NCI-H526 (cell line): ENCODE results near the gene LYSMD3.

ENCODE experiments used
- DNase-seq, 2 experiments: peaks; one replicate each; lab custom pipeline; 2025; lab: John Stamatoyannopoulos, UW

The LYSMD3 gene

DNA sequence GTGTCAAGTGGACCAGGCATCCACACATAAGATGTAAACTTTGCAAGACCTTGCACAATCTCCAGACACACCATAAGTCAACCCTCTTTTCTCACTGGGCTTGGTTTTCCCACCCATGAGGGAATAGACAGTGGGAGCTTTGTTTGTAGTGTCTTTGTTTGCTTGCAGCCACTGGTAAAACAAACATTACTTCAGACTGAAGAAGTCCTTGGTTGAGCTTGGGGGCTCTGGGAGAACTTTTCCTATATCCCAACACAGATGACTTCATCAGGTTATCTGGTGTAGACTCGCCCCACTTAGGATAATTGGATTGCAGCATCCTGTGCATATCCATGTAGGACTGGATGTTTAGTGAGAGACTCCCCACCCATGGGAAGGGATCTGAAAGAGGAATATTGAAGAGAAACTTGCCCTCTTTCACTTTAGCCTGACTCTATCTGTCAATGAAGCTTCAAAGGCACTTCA lies 17.7 kb upstream of the LYSMD3 start:
- no peak for DNase-seq

DNA sequence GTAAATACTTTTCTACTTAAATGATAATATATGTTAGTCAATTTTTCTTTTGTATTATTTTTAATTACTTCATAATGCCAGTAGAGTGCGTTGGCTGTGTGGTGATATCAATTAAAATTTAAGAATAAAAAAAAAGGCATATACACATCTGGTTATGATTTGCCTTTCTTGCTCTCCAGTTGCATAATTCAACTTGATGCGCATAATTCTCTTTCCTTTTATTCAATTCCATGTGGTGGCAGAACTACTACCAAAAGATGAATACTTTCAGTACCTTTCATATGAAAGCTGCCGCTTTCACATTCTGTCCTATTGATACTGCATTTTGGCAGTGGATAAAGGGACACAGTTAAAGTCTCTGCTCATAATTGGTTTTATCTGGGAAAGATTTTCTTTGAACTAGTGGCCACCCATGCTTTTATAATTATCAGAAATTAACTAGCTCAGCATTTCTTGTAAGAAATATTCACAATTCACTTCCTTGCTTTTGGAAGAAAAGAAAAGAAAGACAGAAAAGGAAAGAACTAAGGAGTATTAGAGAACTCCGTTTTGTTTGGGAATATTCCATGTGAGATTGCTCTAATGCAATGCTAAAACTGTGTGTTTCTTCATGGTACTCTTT lies 16.9 kb upstream of the LYSMD3 start:
- no peak for DNase-seq

DNA sequence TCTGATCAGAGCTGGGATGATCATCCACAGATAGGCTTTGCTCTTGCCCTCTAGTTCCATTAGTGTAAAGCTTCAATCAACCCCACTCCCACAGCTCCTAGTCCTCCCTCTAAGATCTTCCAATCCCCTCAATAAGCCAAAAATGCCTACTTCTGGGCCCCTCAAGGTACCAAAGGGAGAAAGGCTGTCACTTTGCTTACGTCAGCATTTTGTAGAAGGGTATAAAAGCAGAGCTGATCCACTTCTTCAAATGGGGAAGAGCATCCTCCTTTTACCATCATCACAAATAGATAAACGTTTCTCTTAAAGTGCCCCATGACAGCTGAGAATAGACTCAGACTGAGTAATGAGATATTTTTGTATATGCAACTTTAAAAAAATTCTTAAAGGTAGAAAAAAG lies 16.1 kb upstream of the LYSMD3 start:
- no peak for DNase-seq

DNA sequence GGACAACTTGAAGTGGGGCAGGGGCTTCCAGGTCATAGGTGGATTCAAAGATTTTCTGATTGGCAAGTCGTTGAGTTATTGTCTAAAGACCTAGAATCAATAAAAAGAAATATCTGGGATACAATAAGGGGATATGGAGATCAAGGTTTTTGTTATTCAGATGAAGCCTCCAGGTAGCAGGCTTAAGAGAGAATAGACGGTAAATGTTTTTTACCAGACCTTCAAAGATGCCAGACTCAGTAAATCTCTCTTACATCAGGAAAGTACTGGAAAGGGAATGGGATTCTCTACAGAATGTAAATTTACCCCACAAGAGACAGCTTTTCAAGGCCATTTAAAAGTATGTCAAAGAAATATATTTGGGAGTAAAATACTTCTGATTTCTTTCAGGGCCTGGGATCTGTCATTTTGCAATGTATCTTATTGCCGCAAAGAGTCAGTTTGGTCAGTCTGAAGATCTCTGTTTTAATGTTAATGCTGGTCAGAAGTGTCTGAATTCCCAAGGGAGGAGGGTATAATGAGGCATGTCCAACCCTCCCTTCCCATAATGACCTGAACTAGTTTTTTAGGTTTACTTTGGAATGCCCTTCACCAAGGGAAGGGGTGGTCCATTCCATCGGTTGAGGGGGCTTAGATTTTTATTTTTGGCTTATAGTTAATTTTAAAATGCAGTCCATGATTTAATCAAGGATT lies 13.6 kb upstream of the LYSMD3 start:
- no peak for DNase-seq

DNA sequence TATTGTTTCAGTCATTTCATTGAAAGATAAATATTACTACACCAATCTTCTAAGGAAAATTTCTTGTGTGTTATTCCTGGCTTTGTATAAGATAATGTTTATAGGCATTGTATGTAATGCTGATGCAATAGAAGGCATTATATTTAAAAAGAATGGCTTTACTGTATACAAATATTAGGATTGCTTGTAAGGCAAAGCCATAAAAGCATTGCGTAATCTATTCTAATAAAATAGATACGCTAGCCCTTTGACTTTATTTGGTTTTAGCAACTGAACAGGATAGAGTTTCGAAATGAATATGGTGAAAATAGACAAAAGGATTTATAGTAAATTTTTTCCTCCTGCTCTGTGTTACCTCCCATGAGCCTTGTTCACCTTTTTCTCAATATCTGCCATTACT lies 5.5 kb upstream of the LYSMD3 start:
- DNase-seq: no peak

DNA sequence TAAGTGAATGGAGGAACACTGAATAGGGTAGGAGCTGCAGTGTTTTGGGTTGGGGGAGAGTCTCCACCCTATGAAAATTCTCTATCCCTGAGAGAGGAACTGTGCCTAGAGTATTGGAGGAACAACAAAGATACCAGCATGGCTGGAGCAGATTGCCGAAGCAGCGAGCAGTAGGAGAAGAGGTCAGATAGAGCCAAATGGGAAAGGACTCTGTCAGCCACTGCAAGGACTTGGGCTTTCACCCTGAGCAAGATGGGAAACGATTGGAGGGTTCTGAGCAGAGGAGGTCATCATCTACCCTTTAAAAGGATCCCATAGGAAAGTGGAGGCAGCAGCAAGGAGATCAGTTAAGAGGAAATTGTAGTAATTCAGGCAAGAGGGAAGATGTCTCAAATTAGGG lies 4.4 kb upstream of the LYSMD3 start:
- DNase-seq: no peak

DNA sequence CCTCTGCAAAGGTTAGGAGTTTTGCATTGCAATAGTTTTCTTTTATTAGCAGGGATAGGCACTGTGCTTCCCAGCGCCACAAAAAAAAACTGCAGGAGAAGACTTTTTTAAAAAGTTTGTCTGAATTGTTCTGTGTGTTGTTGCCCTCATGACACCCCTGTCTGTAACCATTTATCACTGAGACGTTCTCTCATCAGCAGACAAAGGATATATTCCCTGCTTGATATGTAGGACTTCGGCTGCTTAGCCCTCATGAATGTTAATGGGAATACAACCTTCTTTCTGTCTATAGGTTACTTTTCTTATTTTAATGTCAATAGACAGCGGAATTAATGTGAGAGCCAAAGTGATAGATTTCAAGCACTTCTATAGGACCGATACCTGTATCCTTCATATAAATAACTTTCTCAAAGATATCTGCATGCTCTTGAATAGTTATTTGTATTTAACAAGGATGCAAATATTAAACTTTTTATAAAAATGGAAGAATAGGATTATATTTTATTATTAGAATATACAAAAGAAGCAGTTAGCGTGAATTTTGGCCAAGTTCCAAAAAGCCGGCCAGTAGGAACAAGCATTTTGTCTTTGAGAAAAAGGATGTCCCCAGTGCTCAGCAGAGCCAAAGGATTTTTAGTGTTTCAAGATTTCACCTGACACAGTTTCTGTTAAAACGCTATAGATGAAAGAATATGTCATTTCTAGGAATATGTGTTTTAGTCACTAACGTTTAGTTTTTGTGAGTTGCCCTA lies 1.5 kb upstream of the LYSMD3 start:
- DNase-seq: no peak

DNA sequence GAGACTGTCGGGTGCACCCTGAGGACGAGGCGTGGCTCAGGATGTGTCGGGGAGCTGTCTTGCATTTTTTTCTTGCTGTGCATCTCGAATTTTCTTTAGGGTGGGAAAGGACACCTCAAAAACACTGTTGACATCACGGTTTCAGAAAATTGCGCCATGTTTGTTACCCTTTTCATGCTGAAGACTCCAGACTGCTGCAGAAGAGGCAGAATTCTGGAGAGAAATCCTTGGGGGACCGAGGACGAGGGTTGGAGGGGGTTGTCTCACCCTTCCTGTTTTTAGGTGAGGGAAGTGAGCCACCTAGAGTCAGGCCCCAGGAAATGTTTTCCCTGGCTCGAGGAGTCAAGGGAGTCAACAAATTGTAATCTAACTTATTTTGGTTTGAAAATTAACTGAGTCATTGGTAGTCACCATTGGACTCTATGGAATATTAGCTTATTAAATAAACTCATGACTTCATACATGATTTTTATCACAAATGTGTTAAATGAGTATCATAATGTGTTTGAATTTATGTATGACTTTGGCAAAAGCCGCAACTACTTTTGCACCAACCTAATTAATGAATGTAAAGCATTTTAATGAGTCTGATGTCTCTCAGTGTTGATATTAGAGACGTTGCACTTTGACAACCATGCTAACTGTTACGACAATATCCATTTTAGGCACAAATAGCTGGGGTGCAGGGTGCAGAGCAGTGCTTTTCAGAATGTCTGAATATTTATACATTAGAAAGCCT lies 724 bp upstream of the LYSMD3 start:
- peak; percentile 50 to 72 for DNase-seq

DNA sequence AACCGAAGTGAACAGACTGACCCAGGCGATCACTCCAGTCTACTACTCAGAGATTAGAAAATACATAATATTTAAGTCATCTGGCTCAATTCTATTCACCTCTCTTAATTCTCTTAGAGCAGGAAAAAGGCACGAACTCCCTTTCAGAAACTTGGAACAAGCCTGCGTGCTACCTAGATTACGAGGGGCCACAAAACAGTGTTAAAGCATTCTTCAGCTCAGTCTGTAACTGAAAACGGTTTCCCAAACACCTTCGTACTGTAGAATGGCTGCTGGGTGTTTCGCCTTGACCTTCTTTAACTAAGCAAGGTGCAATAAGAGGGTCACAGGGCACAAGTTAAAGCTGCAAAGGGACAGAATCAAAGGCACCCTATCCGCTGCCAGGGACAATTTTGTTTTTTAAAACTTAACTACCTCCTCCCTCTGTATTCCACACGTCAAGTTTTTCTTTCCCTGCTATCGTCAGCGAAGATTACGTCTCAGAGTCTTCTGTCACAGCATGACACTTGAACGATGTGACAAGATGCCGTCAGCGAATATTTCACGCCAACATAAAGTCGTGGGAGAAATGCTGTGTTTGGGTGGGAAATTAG lies 687 bp downstream of the LYSMD3 start:
- DNase-seq: peak in 1 of 2 experiments; percentile 13

DNA sequence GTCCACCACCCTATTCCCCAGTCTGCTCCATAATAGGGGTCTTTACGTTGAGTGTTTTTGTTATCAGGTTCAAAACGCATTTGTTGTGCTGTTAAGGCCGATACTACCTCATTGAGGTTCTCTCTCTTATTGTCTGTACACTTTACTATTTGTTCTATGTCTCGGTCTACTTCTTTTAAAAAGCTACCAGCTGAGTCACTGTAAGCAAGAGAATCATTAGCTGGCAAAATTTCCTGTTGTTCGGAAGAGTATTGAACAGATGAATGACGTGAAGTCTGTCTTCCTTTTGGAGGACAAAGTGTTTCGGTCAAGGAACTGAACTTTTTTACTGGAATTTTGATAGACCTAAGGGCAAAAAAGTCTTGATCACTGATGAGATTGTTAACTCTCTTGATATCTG lies 10.3 kb downstream of the LYSMD3 start:
- no peak for DNase-seq

DNA sequence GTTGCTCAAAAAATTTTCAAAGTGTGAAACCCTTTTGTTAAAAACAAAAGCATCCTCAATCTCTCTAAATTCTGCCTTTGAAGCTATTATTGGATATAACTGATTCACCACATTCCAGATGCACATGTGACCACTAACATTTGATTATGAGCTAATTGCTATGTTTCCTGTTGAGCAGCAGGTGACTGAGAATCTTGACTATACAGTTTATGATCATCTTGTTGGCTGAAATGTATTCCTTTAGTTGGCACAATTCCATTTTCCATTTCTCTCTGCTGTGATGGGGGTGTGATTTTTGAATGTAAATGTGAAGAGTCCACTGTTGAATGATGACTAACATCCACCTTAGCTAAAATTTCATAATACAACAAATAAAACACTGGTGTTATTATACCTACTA lies 10.7 kb downstream of the LYSMD3 start:
- no peak for DNase-seq

DNA sequence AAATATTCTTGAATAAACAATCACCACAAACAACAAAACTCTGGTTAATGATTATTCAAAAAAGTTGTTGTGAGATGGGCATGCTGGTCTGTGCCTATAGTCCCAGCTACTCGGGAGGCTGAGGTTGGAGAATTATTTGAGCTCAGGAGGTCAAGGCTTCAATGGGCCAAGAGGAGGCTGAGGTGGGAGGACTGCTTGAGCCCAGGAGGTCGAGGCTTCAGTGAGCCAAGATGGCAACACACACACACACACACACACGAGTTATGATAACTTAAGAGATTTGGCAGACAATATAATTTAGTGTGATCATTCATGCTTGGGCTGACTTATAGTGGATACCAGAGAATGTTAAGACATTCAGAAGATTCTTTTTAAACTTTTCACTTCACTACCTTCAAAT lies 14.9 kb downstream of the LYSMD3 start:
- no peak for DNase-seq

DNA sequence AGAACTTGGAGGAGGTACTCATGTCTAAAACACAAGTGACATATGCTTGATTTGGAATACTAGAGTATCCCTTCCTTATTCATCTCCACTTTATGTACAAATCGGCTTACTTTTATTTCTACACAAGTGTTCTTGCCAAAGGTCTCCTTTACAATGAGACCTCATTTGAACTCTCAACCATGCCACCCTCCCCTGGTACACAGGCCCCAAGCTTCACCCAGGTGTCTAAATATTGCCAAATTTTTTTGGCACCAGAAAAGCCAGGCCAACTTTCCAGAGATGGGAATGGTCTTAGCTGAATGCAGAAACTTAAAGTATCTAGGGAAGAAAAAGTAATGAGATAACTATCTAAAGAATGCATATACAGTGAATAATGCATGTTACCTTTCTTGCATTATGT lies 18.9 kb downstream of the LYSMD3 start:
- DNase-seq: no peak

DNA sequence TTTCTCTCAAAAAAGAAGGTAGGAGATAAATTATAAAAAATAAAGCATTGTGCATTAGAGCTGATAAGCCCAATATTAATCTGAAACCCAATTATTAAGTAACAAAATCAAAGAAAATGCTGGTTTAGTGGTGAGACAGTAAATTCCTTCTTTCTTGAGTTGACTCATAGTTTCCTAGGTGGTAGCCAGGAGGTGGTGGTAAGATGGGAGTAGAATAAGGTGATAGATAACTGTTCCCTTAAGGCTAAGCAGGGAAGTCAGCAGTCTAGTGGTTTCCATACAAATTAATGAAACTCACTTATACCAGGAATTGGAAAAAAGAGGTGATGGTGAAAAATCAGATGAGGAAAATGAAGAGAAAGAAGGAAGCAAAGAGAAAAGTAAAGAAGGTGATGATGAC lies 23.2 kb downstream of the LYSMD3 start:
- DNase-seq: no peak

DNA sequence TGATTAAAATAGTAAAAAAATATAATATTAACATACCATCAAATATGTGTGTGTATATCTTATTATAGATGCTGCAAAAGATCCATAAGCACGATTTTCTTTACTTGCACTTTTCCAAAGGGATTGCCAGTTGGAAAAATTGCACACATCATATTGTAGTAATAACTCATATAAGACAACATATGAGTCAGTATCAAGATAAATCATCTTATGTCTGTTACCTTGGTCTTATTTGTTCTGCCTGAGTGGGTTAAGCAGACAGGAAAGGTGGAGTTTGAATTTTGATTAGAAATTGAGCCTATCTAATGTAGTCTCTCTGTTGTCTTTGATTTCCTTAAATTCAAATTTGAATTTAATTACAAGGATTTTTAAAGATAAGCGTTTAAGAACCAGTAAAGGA lies 24.6 kb downstream of the LYSMD3 start:
- DNase-seq: peak in 1 of 2 experiments; percentile 6

DNA sequence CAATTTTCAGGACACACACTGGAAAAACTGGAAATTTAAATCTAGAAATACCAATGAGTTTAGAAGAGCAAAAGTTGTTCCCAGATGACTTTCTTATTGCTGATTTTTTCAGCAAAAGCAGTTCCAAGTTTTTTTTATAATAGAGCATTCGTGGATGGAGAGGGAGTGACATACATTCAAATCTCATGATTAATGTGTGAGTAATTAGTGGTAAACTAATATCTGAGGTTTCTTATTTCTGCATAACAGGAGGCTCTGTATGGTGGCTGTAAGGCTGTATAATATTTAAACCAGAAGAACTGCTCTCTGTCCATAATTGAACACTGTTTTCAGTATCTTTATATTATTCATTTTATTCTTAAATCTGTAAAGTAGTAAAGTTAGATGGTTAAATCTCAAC lies 25.8 kb downstream of the LYSMD3 start:
- DNase-seq: no peak

DNA sequence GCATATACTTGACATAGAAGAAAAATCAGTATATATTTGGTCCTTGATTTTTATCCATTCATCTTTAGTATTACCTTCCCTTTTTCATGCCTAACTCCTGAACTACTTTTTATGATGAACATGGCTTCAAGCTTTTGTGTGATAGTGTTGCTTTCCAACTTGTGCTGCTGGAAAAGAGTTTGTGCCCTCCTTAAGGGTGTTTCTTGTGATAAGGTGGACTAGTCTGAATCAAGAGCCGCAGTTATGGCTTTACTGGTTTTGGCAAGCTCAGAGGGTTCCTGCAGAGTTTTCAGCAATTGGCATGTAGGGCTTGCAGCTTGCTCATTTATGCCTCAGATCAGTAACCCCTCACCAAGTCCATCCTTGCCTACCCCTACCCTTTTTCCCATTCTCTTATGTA lies 34.2 kb downstream of the LYSMD3 start:
- DNase-seq: no peak

DNA sequence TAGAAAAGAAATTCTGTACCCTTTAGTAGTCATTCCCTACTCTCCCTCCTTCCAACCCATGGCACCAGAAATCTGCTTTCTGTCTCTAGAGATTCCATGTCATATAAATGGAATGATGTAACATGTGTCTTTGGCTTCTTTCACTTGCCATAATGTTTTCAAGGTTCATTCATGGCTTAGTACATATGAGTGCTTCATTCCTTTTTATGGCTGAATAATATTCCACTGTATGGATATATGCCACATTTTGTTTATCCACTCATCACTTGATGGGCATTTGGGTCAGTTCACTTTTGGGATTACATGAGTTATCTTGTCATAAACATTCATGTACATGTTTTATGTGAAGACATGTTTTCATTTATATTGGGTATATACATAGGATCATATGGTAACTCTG lies 35.3 kb downstream of the LYSMD3 start:
- DNase-seq: no peak

DNA sequence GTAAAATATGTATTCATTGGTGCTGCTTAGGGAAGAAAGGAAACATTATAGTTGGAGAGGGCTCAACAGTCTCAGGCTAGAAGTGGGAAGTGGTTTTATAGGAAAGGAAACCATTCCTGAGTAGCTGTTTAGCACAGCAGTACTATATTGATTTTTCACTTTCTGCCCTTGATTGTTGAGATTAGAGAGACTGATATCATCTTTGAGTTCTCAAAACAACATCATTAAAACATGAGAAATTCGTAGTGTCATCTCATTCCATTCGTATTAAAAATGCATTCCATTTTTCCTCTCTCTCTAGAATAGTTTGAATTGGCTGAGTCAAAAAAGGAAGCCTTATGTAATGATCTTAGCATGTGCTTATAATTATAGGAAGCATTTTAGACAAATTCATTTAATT lies 40.6 kb downstream of the LYSMD3 start:
- DNase-seq: no peak

DNA sequence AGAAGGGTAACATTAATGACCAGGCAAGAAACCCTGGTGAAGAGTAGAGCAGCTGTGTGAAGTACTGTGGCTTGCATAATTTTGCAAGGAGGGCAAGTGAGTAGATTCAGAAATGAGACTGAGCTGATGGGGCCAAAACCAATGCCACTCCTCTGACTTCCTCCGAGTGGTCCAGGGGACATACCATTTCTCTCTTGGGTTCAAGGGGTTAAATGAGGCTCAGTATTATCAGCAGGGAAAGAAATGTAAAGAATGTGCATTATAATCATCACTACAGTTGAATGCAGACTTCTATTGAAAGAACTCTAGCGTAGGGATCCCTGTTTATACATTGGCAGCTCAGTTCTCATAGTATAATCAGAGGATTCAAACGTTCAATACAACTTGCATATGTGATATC lies 44.8 kb downstream of the LYSMD3 start:
- no peak for DNase-seq

DNA sequence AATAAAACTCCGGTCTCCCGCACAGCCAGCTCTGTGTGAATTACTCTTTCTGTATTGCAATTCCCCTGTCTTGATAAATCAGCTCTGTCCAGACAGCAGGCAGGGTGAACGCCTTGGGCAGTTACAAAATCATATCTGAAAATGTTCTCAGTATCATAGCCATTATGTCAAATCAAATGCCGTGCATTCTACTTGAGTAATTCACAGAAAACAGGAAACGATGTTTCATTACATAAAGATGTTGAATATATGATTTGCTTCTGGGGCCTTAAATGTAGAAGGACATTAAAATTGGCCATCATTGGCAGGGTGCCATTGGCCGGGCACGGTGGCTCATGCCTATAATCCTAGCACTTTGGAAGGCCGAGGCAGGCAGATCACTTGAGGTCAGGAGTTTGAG lies 46.2 kb downstream of the LYSMD3 start:
- no peak for DNase-seq

DNA sequence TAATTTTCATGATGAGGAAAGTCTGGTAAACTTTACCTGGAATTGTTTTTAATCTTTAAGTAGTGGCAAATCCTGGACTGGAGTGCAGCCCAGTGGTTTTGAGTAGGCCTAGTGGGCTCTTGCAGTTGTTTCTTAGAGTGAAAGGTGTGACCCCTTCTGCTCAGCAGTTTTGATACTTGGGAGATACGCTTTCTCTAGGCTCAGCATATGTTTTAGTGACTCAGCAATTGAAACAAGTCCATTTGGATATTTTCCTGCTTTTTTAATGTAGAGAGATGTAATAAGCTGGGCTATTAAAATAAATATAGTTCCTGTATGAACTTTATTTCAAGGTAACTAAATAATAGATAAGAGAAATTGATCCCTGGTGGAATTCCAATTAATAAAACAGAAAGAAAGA lies 48.7 kb downstream of the LYSMD3 start:
- no peak for DNase-seq
